Measurements from ENCODE around the gene PSTK. TPM values are rescaled to one million over a fixed set of nuclear protein-coding genes. Genes with fewer than 3 reads are reported as not detected.

The PSTK gene
- total and polyA plus RNA-seq, 2 of the 13 experiments (the other 11 are each of a cell fraction or from before 2014, with no cell fraction given): 8.2 to 9.3 TPM

GRCh38 chr10:122953902-122954730, 26.1 kb upstream of the PSTK start, which contains the start of gene C10orf88 (continued):
- TF ChIP-seq TERF1 (CRISPR knock-in tag; IDR thresholded peaks at IDR 0.05): no peak; the same call in 1 of the 2 replicates
- peak; percentile 90; the same call in 1 of the 2 replicates for TF ChIP-seq SRY (CRISPR knock-in tag; IDR thresholded peaks at IDR 0.05)
- peak; percentile 53; the same call in 1 of the 2 replicates for TF ChIP-seq RNF219 (CRISPR knock-in tag; IDR thresholded peaks at IDR 0.05)
- peak; percentile 3; the same call in 1 of the 2 replicates for TF ChIP-seq TEF (CRISPR knock-in tag; IDR thresholded peaks at IDR 0.05)
- TF ChIP-seq ZNF484 (CRISPR knock-in tag; IDR thresholded peaks at IDR 0.05; ENCODE audit: borderline replicate concordance, low read depth): no peak
- TF ChIP-seq JUNB (CRISPR knock-in tag; IDR thresholded peaks at IDR 0.05; ENCODE audit: borderline replicate concordance): no peak
- TF ChIP-seq CHCHD3 (CRISPR knock-in tag; IDR thresholded peaks at IDR 0.05): peak; percentile 91
- peak; percentile 82 for TF ChIP-seq ZNF331 (CRISPR knock-in tag; IDR thresholded peaks at IDR 0.05)
- TF ChIP-seq MEF2D (CRISPR knock-in tag; IDR thresholded peaks at IDR 0.05): peak; percentile 94
- peak; percentile 83 for TF ChIP-seq POLR2G (IDR thresholded peaks at IDR 0.05; ENCODE audit: low read depth, low read length)
- peak; percentile 88 for TF ChIP-seq ZNF564 (CRISPR knock-in tag; IDR thresholded peaks at IDR 0.05)
- peak; percentile 95 for TF ChIP-seq THAP11 (CRISPR knock-in tag; IDR thresholded peaks at IDR 0.05)
- TF ChIP-seq ZSCAN25 (CRISPR knock-in tag; IDR thresholded peaks at IDR 0.05): peak; percentile 42; the same call in 1 of the 2 replicates
- TF ChIP-seq ZNF607 (CRISPR knock-in tag; IDR thresholded peaks at IDR 0.05; ENCODE audit: borderline replicate concordance): peak; percentile 93
- peak; percentile 65 for TF ChIP-seq FOXP4 (CRISPR knock-in tag; IDR thresholded peaks at IDR 0.05)
- peak; percentile 52; the same call in 1 of the 2 replicates for TF ChIP-seq ZNF143 (CRISPR knock-in tag; IDR thresholded peaks at IDR 0.05)
- 0 out of 2 replicates have a peak, but pooled peaks have one; percentile 14 for TF ChIP-seq MED13 (CRISPR knock-in tag; IDR thresholded peaks at IDR 0.05)
- TF ChIP-seq ZNF784 (CRISPR knock-in tag; IDR thresholded peaks at IDR 0.05; ENCODE audit: borderline replicate concordance): peak; percentile 76
- peak; percentile 96 for TF ChIP-seq ATF7-NPFF (CRISPR knock-in tag; IDR thresholded peaks at IDR 0.05; ENCODE audit: low read depth)
- TF ChIP-seq FOXO4 (CRISPR knock-in tag; conservative IDR thresholded peaks at IDR 0.05): peak; percentile 49; the same call in 1 of the 2 replicates
